Upper lobe of left lung (tissue), 4 donors: ENCODE measurements around the gene TNFRSF8.

Experiments
- EP300 ChIP-seq, 4 donors: sonication (generic); formaldehyde crosslinking; IDR thresholded peaks; one replicate each; pipeline ENCODE4 v1.5.1; 2017; ENCODE audit warnings: antibody characterized with exemption in 4 of 4, control low read depth in 2 of 4
- POLR2AphosphoS5 ChIP-seq, 2 donors: sonication (generic); formaldehyde crosslinking; IDR thresholded peaks; one replicate each; pipeline ENCODE4 v1.5.1; 2017; ENCODE audit warnings: antibody characterized with exemption in 2 of 2

- TF ChIP-seq EP300 (IDR thresholded peaks at IDR 0.05) (no peak), POLR2AphosphoS5 (IDR thresholded peaks at IDR 0.05) (no peak)
These were observed 24.8 kb downstream of the TNFRSF8 start for GRCh38 chr1:12087797-12088314.
